ENCODE measurements around the gene CRACR2B. TPM values are rescaled to one million over a fixed set of nuclear protein-coding genes. Genes with fewer than 3 reads are reported as not detected.

The CRACR2B gene
- total RNA-seq, 1 donor from 2014 or later: 0.57 TPM

DNA sequence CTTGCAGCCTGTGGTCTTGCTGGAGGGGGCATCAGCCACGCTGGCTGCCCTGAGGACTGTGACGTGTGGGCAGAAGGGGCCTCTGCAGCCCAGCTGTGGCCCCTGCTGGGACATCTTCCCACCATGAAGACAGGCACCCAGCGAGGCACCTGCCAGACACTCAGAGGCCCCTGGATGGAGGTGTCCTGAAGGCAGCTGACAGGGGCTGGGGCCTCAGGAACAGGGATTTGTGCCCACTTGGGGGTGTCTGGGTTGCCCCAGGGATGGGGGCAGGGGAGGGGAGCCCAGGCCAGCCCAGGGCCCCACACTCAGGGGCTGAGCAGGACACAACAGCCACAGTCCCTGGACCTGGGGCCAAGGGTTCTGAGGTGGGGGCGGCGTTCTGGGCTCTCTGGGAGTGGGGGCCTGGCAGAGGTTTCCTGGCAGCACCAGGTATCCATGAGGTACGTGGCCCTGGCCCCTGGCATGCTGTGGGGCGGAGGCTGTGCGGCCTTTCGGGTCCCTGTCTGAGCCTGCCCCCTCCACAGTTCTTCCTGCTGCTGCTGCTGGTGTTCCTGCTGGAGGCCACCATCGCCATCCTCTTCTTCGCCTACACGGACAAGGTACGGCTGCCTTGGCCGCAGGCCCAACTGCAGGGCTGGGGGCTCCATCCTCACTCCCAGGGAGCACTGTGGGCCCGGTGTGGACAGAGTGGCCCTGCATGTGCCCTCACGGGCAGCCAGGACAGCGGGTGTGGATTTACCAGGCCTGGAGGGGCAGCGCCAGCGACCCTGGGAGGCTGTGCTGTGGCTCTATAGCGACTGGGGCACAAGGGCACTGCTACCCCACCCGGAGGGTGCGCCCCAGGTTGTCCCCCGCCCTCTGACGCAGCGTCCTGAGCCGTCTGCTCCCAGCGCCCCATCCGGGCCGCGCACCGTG lies 36.5 kb downstream of the CRACR2B start:
- H3K27ac Mint-ChIP-seq (ENCODE audit: unreplicated experiment): no peak overlapping the region
- no peaks in the 10 kb centered on the region for H3K9me3 Mint-ChIP-seq (ENCODE audit: low read depth)
- no peaks in the 10 kb centered on the region for H3K27me3 Mint-ChIP-seq (ENCODE audit: low read depth)
- H3K36me3 Mint-ChIP-seq (ENCODE audit: low read depth): no peaks in the 10 kb centered on the region
- DNase-seq (ENCODE audit: low spot score): no peak
- no peak overlapping the region for H3K4me3 Mint-ChIP-seq (ENCODE audit: unreplicated experiment)
- H3K4me1 Mint-ChIP-seq (ENCODE audit: low read depth): peaks cover 5% of the 10 kb centered on the region
- TF ChIP-seq, protein P1, sequence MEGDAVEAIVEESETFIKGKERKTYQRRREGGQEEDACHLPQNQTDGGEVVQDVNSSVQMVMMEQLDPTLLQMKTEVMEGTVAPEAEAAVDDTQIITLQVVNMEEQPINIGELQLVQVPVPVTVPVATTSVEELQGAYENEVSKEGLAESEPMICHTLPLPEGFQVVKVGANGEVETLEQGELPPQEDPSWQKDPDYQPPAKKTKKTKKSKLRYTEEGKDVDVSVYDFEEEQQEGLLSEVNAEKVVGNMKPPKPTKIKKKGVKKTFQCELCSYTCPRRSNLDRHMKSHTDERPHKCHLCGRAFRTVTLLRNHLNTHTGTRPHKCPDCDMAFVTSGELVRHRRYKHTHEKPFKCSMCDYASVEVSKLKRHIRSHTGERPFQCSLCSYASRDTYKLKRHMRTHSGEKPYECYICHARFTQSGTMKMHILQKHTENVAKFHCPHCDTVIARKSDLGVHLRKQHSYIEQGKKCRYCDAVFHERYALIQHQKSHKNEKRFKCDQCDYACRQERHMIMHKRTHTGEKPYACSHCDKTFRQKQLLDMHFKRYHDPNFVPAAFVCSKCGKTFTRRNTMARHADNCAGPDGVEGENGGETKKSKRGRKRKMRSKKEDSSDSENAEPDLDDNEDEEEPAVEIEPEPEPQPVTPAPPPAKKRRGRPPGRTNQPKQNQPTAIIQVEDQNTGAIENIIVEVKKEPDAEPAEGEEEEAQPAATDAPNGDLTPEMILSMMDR (IDR thresholded peaks at IDR 0.05): no peak

DNA sequence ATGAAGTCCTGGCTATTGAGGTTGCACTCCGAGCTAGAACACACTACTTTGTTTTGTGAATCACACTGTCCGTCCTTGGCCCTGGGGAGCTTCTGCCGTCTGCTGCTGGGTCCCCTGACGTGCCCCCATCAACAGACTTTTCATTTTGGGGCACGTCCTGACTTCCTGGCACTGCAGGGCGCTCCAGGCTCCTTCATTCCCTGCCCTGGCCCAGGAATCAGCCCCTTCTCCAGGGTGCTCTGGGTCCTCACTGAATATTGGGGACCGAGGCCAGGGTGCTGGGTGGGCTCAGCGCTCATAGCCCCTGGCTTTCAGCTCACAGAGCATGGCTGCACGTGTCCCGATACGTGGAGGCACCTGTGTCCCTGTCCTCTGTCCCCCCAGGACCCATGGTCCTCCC lies 37.2 kb downstream of the CRACR2B start:
- Mint-ChIP-seq H3K4me1 (ENCODE audit: low read depth) (no peaks in the 10 kb centered on the region), H3K27ac (ENCODE audit: unreplicated experiment) (no peak overlapping the region), H3K9me3 (ENCODE audit: low read depth) (no peaks in the 10 kb centered on the region), H3K27me3 (ENCODE audit: low read depth) (no peaks in the 10 kb centered on the region), H3K36me3 (ENCODE audit: low read depth) (no peaks in the 10 kb centered on the region), H3K4me3 (ENCODE audit: unreplicated experiment) (no peak overlapping the region)
- no peak for DNase-seq (ENCODE audit: low spot score)
- TF ChIP-seq, protein P1 (IDR thresholded peaks at IDR 0.05): no peak

DNA sequence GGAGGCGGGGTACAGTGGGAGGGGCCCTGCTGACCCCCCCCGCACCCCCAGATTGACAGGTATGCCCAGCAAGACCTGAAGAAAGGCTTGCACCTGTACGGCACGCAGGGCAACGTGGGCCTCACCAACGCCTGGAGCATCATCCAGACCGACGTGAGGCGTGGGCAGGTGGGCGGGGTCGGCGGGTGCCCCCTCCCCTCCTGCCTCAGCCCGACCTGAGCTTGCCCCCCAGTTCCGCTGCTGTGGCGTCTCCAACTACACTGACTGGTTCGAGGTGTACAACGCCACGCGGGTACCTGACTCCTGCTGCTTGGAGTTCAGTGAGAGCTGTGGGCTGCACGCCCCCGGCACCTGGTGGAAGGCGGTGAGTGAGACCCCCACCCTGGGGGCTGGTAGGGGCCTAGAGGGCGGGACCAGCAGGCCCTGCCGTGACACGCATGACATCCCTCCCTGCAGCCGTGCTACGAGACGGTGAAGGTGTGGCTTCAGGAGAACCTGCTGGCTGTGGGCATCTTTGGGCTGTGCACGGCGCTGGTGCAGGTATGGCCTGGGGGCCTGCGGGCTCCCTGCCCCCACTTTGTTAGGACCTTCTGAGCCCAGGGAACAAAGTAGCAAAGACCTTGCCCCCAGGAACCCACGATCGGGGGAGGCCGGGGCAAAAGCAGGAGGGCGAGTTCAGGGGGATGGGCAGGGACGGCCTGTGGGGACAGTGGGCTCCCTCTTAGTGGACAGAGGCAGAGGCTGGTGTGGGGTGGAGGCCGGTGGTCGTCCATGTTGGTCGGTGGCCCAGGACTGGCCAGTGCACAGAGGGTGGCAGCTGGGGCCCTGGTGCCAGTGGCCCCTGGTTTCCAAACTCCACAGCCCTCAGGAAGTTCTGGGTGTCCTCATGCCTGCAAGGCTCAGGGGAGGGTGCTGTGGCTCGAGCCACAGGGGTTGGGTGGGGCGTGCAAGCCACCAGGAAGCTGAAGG lies 38.0 kb downstream of the CRACR2B start:
- no peaks in the 10 kb centered on the region for H3K27me3 Mint-ChIP-seq (ENCODE audit: low read depth)
- TF ChIP-seq, protein P1 (IDR thresholded peaks at IDR 0.05): no peak
- H3K4me3 Mint-ChIP-seq (ENCODE audit: unreplicated experiment): no peak overlapping the region
- H3K27ac Mint-ChIP-seq (ENCODE audit: unreplicated experiment): no peak overlapping the region
- DNase-seq (ENCODE audit: low spot score): no peak
- no peaks in the 10 kb centered on the region for H3K9me3 Mint-ChIP-seq (ENCODE audit: low read depth)
- no peaks in the 10 kb centered on the region for H3K4me1 Mint-ChIP-seq (ENCODE audit: low read depth)
- H3K36me3 Mint-ChIP-seq (ENCODE audit: low read depth): no peaks in the 10 kb centered on the region

DNA sequence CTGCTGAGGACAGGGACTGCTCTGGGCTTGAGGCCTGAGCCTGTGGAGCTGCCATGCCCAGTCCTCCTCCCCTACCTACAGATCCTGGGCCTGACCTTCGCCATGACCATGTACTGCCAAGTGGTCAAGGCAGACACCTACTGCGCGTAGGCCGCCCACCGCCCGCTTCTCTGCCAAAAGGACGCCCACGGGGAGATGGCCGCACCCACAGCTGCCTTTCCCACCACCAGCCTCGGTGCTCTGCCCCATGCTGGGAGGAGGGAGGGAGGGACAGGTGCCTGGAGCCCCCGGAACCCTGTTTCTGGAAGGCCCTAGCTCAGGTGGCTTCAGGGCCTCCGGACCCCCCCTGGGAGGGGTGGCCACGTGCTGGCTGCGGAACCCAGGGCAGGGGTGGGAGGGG lies 38.8 kb downstream of the CRACR2B start:
- DNase-seq (ENCODE audit: low spot score): no peak
- Mint-ChIP-seq H3K27ac (ENCODE audit: unreplicated experiment) (no peak overlapping the region), H3K36me3 (ENCODE audit: low read depth) (no peaks in the 10 kb centered on the region), H3K9me3 (ENCODE audit: low read depth) (no peaks in the 10 kb centered on the region), H3K4me1 (ENCODE audit: low read depth) (no peaks in the 10 kb centered on the region), H3K27me3 (ENCODE audit: low read depth) (no peaks in the 10 kb centered on the region), H3K4me3 (ENCODE audit: unreplicated experiment) (no peak overlapping the region)
- TF ChIP-seq, protein P1 (IDR thresholded peaks at IDR 0.05): no peak

DNA sequence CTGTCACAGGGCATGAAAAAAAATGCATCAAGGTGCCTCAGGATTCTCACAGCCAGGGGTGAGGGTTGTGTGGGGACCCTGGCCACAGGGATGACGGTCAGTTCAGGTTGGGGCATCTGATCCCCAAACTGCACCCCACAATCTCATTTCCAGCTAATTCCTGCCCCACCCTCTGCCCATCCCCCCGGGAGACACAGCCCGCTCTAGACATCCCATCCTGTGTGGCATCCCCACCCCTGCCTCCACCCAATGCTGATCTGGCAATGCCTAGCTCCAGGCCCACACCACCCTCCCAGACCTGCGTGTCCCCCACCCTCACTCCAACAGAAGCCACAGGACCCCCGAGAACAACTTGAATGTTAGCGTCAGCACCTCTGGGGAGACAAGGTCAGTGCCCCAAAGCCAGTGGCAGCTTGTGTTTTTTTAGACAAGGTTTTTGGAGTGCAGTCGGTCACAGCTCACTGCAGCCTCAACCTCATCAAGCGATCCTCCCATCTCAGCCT lies 40.2 kb downstream of the CRACR2B start:
- no peak overlapping the region for H3K27ac Mint-ChIP-seq (ENCODE audit: unreplicated experiment)
- peaks cover 4% of the 10 kb centered on the region for H3K4me1 Mint-ChIP-seq (ENCODE audit: low read depth)
- DNase-seq (ENCODE audit: low spot score): no peak
- H3K36me3 Mint-ChIP-seq (ENCODE audit: low read depth): no peaks in the 10 kb centered on the region
- H3K9me3 Mint-ChIP-seq (ENCODE audit: low read depth): no peaks in the 10 kb centered on the region
- TF ChIP-seq, protein P1 (IDR thresholded peaks at IDR 0.05): no peak
- H3K27me3 Mint-ChIP-seq (ENCODE audit: low read depth): no peaks in the 10 kb centered on the region
- no peak overlapping the region for H3K4me3 Mint-ChIP-seq (ENCODE audit: unreplicated experiment)

All from chondrocyte (in vitro differentiated cells).